Measurements from ENCODE around the gene IRAG1. TPM values are rescaled to one million over a fixed set of nuclear protein-coding genes. Genes with fewer than 3 reads are reported as not detected.
A peak's percentile ranks its signal among the peaks of the same experiment; 100 is the strongest.

IRAG1 gene
- total RNA-seq, 6 experiments from 2014 or later: 1.2 to 2.3 (median 1.4) TPM

GRCh38 chr11:10648871-10649270, 44.7 kb downstream of the IRAG1 start:
- no peak for DNase-seq
- intact Hi-C loops (cut with DNase I): no loop called here
- no peak overlapping the region for H3K27ac ChIP-seq
- no peak overlapping the region for H3K4me3 ChIP-seq
- no peaks in the 10 kb centered on the region for H3K27me3 ChIP-seq
- WGBS (ENCODE audit: insufficient coverage, low coverage, low lambda C conversion rate, missing lambda C conversion rate): 78% methylated on average over 4 of the region's 7 CpGs
- ATAC-seq: no peak
- no peaks in the 10 kb centered on the region for H3K36me3 ChIP-seq
- TF ChIP-seq POLR2A (IDR thresholded peaks at IDR 0.05): no peak
- no peak for TF ChIP-seq CTCF (IDR thresholded peaks at IDR 0.05)
- no peaks in the 10 kb centered on the region for H3K9me3 ChIP-seq
- no peaks in the 10 kb centered on the region for H3K4me1 ChIP-seq

- intact Hi-C loops (cut with DNase I): no loop called here
- Histone ChIP-seq H3K9me3 (no peaks in the 10 kb centered on the region), H3K4me3 (no peak overlapping the region), H3K27ac (no peak overlapping the region), H3K27me3 (no peaks in the 10 kb centered on the region), H3K36me3 (no peaks in the 10 kb centered on the region), H3K4me1 (no peaks in the 10 kb centered on the region)
- TF ChIP-seq POLR2A (IDR thresholded peaks at IDR 0.05) (no peak), CTCF (IDR thresholded peaks at IDR 0.05) (no peak)
- DNase-seq (no peak), ATAC-seq (no peak)
- 71% methylated on average over 6 of the region's 8 CpGs for WGBS (ENCODE audit: insufficient coverage, low coverage, low lambda C conversion rate, missing lambda C conversion rate)
These were observed 46.7 kb downstream of the IRAG1 start for GRCh38 chr11:10646681-10647355.

DNA sequence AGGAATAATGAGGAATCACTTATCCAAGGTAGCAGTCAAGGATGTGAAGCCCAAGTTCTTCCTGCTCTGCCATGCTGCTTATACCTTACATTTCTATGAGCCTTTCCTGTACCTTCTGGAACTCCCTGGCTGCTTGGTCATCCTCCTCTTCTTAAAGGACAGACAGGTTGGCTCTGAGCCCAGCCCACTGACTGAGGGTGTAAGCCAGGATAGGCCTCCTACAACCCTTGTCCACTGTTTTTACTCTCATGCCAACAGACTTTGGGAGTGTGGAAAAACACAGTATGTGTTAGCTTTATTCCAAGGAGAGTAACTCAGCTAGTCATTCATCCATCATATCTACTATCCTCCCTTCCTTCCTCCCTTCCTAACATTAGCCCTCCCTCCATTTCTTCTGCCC, 47.5 kb downstream of the IRAG1 start:
- H3K4me3 ChIP-seq: no peak overlapping the region
- H3K27me3 ChIP-seq: no peaks in the 10 kb centered on the region
- H3K36me3 ChIP-seq: no peaks in the 10 kb centered on the region
- no peak overlapping the region for H3K27ac ChIP-seq
- H3K9me3 ChIP-seq: no peaks in the 10 kb centered on the region
- ATAC-seq (no peak), DNase-seq (no peak)
- TF ChIP-seq POLR2A (IDR thresholded peaks at IDR 0.05): no peak
- TF ChIP-seq CTCF (IDR thresholded peaks at IDR 0.05): no peak
- no peaks in the 10 kb centered on the region for H3K4me1 ChIP-seq
- intact Hi-C loops (cut with DNase I): no loop called here

DNA sequence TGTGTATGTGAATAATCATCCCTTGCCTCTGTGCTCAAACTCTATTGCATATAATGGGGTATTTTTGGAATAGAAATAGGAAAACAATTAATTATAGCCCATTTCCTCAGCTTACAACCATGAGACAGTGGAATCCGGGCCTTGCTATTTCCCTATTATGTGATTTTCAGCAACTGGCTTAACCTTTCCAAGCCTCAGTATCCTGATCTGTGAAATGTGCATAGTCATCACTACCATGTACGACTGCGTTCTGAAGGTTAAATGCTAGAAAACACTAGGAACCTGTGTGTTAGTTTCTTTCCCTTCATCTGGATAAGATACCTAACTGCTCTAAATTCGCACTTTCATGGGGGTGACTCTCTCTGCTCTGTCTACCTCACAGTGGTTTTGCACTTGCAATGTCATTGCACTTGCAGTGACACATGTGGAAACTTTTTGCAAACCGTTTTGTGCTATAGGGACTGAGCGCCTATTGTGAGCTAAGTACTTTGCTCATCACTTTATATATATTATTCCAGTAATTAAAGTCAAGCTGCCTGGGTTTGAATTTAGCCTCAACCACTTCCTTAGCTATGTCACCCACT, 48.3 kb downstream of the IRAG1 start:
- TF ChIP-seq CTCF (IDR thresholded peaks at IDR 0.05): no peak
- TF ChIP-seq POLR2A (IDR thresholded peaks at IDR 0.05): no peak
- no peaks in the 10 kb centered on the region for H3K9me3 ChIP-seq
- 74% methylated on average over 6 of the region's 6 CpGs for WGBS (ENCODE audit: insufficient coverage, low coverage, low lambda C conversion rate, missing lambda C conversion rate)
- no peaks in the 10 kb centered on the region for H3K27me3 ChIP-seq
- no peak for DNase-seq
- ATAC-seq: peak in 3 of 4 donors; percentile 34 to 46 (median 39)
- H3K27ac ChIP-seq: no peak overlapping the region
- no peaks in the 10 kb centered on the region for H3K4me1 ChIP-seq
- intact Hi-C loops (cut with DNase I): no loop called here
- no peaks in the 10 kb centered on the region for H3K36me3 ChIP-seq
- no peak overlapping the region for H3K4me3 ChIP-seq

Small RNA genes lying within 50 kb of the gene (small RNA-seq; reads per million reads assigned to genes)
- 0 reads per million in 2 experiments for gene RF00019

Other genes starting within 250 kb of the IRAG1 start
- gene AMPD3, start 238.5 kb downstream of the IRAG1 start, total RNA-seq: 1 to 10 TPM in 5 of 6 experiments, under 1 TPM in 1; 0.98 to 5.0 (median 1.8) TPM
- 10 to 100 TPM; 11.2 to 21.0 (median 15.1) TPM for gene RNF141, start 152.6 kb downstream of the IRAG1 start, total RNA-seq
- gene LYVE1, start 125.1 kb downstream of the IRAG1 start, total RNA-seq: 10 to 100 TPM in 5 of 6 experiments, 1 to 10 TPM in 1; 9.3 to 60.8 (median 28.3) TPM
- 10 to 100 TPM; 15.9 to 38.9 (median 20.0) TPM for gene CTR9, start 57.5 kb upstream of the IRAG1 start, total RNA-seq
- gene EIF4G2, start 115.2 kb upstream of the IRAG1 start, total RNA-seq: 100 to 1,000 TPM; 229 to 373 (median 302) TPM
- gene ZBED5, start 164.3 kb upstream of the IRAG1 start, total RNA-seq: 10 to 100 TPM in 2 of 6 experiments, 1 to 10 TPM in 4; 7.0 to 11.7 (median 8.7) TPM

All from right lobe of liver (tissue), 6 donors.